GM21526 (cell line): ENCODE data around the gene NCBP1.
A peak's percentile ranks its signal among the peaks of the same experiment; 100 is the strongest.

ENCODE experiments used
- ATAC-seq: cut with Tn5 transposase; IDR thresholded peaks from one replicate; pipeline ENCODE4 v1.9.1; 2021; ENCODE audit warnings: moderate library complexity; ENCODE audit not compliant: unreplicated experiment, low FRiP score

The NCBP1 gene

DNA sequence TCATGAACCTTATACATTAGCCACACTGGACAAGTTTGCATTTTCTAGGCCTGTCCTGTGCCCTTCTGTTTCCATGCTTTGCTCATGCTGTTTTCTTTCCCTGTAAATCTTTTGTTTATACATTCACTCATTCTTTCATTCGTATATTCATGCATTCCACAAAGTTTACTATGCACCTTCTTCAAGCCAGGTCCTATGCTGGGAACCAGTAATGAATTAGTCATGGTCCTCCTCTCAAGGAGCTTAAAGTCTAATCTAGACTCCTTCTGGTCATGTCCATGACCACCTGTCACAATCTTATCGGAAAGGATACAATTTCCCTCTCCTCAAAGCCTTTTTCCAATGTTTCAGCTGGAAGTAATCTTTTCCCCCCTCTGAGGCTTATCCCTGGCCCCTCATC, 72.6 kb downstream of the NCBP1 start:
- ATAC-seq, result no peak

DNA sequence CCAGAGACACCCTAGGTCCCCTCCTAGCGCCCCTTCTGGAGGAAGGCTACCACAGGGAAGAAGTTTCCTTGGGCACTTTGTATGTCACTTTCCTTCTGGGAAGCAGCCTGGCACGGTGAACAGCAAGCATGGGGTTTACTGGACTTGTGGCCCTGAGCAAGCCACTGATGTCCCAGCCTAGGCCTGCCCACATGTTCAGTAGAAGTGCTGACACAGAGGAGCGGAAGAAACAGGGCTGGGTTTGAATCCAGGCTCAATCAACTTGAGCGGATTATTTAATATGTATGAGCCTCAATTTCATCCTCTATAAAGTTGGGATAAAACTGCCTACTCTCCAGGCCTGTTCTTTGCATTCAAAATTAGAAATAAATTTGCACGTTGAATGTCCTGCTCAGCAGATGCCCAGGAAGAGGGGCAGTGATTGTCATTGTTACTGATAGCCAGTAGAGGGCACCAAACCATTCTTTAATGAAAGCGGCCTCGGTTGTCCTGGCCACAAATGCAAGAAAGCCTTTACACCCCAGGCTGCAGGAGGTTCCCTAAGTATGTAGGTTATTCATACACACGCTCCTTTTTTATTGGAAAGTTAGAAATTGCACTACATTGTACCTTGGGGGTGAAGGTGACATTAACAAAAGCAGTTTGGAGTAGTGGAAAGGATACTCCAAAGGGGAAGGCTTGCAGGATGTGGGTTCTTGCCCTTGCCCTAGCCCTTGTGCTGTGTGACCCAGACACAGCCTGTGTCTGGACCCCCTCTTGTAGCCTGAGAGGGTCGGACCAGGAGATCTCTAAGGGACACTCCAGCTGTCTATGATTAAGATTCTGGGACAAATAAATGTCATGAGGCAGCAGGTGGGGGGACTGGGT, 77.0 kb downstream of the NCBP1 start:
- ATAC-seq, result peak; percentile 71

DNA sequence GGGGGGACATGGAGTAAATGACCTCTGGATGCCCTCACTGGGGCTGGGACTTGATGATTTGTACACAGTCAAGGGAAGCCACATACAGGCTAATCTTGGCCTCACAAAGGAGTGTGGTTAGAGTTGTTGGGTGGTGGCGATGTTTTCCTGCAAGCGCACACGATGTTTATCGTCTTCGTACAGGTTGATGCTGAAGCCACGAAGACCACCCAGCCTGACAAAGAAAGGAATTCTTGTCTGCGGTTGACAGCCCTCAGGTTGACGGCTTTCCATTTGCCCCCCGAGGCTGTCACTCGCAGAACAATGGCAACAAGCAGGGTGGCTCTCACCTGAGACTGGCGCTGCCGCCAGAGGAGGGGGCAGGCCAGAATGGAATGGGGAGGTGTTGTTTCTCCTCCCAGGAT, 77.6 kb downstream of the NCBP1 start:
- ATAC-seq, result no peak

DNA sequence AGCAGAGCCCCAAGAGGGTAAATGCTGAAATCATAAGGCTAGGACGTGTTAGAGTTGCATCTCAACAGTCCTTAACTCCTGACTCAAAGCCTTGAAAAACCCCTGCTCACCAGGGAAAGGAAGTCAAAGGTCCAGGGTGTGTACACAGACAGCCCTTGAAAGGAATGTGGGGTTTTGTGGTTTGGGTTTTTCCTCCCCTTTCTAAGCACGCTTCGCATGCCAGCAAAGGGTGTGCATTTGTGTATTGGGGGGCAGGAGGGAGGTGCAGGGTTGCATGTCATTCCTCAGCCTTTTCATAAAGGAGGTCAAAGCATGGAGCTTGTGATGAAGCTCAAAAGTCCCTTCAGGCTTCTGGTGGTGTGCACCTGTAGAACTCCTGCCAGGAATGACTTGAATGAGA, 80.8 kb downstream of the NCBP1 start:
- ATAC-seq, result no peak

DNA sequence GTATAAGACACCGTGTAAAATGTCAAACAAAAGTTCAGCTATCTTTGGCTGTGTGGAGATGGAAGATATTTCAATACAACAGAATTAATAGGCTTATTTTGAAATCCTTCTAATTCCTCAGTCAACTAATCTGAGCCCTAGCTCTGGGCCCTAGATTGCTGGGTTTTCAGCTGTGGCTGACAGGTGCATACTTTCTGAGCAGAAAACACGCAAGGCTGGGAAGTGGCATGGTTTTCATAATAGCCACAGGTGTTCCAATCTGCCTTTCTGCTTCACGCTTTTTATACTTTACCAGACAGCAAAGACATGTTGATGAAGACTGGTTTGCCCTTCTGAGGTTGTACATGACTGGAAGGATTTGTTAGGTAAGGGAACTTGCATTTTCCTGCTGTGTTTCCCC, 84.2 kb downstream of the NCBP1 start:
- no peak for ATAC-seq

DNA sequence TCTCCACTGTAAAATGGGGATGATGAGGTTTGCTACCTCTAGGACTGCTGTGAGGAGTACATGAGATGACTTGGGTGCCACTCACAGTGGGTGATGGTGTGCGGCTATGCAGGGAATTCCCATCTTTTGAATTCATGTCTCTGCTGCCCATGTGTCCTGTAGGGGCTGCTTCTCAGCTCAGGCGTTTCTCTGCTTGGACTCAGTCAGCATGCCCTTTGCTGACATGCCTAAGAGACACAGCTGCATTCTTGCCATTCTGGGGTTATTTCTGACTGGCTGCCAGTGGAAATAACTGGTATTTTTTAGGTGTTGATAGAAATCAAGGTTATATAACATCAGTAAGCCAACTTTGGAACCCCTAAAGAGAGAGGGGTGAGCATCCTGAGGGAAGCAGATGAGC, 87.8 kb downstream of the NCBP1 start:
- ATAC-seq, result no peak

DNA sequence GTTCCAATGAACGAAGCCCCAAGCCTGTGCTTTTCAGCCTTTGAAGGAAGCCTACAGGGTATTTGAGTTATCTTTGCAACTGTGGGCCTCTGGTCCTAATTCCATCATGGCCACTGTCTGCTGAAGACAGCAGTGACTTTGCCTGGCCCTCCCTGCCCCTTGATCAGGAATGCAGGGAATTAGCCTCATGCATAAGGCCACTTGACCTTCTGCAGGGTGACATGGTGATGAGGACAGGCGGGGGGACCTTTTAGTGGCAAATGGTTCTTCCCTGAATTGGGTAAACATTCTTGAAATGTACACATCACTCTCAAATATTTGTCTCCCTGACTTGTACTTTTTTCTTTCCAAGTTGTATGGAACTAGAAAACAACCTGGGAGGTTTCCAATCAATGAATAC, 88.7 kb downstream of the NCBP1 start:
- ATAC-seq, result no peak
